Natural killer cell treated with Interleukin-12 subunit alpha and Interleukin-12 subunit beta and Interleukin-15 and Interleukin-18, amount 100 ng/mL, for 72 hours (primary cell): Measurements from ENCODE around the gene PTGES. TPM values are rescaled to one million over a fixed set of nuclear protein-coding genes. Genes with fewer than 3 reads are reported as not detected.

Experiments used
- ATAC-seq, 2 donors: fragments of 150-1000 bp; cut with Tn5 transposase in 1 of 2; sonication (Bioruptor Pico), chemical (Tn5 transposase) in 1 of 2; 2 replicates each; pipeline ENCODE4 v1.10.0; 2021
- DNase-seq: peaks from one replicate; pipeline ENCODE4 v3.0.0; 2022; ENCODE audit warnings: low spot score
- H3K27ac Mint-ChIP-seq, 2 donors: 1 replicate in 1 of 2; 2 replicates in 1 of 2; pipeline ENCODE4 v1.8.0; 2022; ENCODE audit warnings: mixed read lengths in 2 of 2, mild to moderate bottlenecking in 1 of 2, moderate library complexity in 1 of 2
- H3K27me3 Mint-ChIP-seq, 2 donors: 1 replicate in 1 of 2; 2 replicates in 1 of 2; pipeline ENCODE4 v1.8.0; 2022; ENCODE audit warnings: mixed read lengths in 2 of 2
- H3K36me3 Mint-ChIP-seq: one replicate; pipeline ENCODE4 v1.8.0; 2022; ENCODE audit warnings: mixed read lengths
- H3K4me1 Mint-ChIP-seq, 2 donors: 1 replicate in 1 of 2; 2 replicates in 1 of 2; pipeline ENCODE4 v1.8.0; 2022; ENCODE audit warnings: low read depth in 2 of 2, mixed read lengths in 2 of 2, mild to moderate bottlenecking in 1 of 2
- H3K4me3 Mint-ChIP-seq: one replicate; pipeline ENCODE4 v1.8.0; 2022; ENCODE audit warnings: mixed read lengths
- H3K9me3 Mint-ChIP-seq: 2 replicates; pipeline ENCODE4 v1.8.0; 2022; ENCODE audit warnings: mixed read lengths
- total RNA-seq, 2 donors: library from RNA; stranded (reverse); gene quantifications; one replicate each; pipeline ENCODE4 v1.2.3, GENCODE V29; 2022

PTGES gene
- total RNA-seq, 2 donors from 2014 or later: not detected

- H3K4me1 Mint-ChIP-seq: peaks cover 7 to 9% of the 10 kb centered on the region in 2 donors
- H3K36me3 Mint-ChIP-seq: no peaks in the 10 kb centered on the region
- H3K27me3 Mint-ChIP-seq: peaks cover 1 to 5% of the 10 kb centered on the region in 2 donors
- no peak for DNase-seq
- H3K27ac Mint-ChIP-seq: no peak overlapping the region
- no peaks in the 10 kb centered on the region for H3K9me3 Mint-ChIP-seq
- ATAC-seq: no peak
- no peak overlapping the region for H3K4me3 Mint-ChIP-seq
Observed at GRCh38 chr9:129748249-129748648, 4.6 kb downstream of the PTGES start.

DNA sequence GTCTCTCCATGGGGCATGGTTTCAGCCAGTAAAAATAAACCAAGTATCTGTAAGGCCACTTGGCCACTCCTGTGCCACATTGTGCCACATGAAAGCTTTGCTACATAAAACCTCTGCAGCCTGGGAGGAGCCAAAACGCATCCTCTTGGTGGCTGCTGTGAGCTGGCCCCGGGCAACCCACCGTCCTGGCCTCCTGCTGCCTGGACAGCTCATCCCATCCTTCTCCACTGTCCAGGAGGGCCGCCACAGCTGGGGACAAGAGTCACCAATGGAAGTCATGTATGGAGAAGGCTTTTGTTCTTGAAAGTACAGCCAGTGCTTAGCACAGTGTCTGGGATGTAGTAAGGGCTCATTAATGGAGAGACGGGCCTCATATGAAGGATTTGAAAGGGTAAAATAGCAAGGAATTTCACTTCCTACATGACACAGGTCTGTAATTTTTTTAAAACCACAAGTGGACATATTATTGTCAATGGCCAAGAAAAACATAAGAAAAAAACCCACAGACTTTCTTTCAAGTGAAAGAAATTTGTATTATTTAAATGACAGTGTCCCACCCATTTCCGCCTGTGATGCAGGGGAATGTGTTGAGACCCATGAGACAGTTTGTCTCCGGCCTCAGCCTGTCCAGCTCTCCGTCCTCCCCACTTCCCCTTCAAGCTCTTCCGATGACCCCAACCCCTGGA is 6.6 kb downstream of the PTGES start:
- Mint-ChIP-seq H3K4me1 (no peaks in the 10 kb centered on the region), H3K9me3 (no peaks in the 10 kb centered on the region)
- ATAC-seq: no peak

GRCh38 chr9:129745200-129745599 is 7.6 kb downstream of the PTGES start:
- H3K9me3 Mint-ChIP-seq: no peaks in the 10 kb centered on the region
- H3K36me3 Mint-ChIP-seq: no peaks in the 10 kb centered on the region
- H3K27me3 Mint-ChIP-seq: no peaks in the 10 kb centered on the region
- H3K4me1 Mint-ChIP-seq: no peaks in the 10 kb centered on the region
- H3K27ac Mint-ChIP-seq: no peak overlapping the region
- ATAC-seq (no peak), DNase-seq (no peak)
- no peak overlapping the region for H3K4me3 Mint-ChIP-seq

More for the DNA sequence above, 6.6 kb downstream of the PTGES start:
- Mint-ChIP-seq H3K36me3 (no peaks in the 10 kb centered on the region), H3K27me3 (no peaks in the 10 kb centered on the region), H3K4me3 (no peak overlapping the region), H3K27ac (no peak overlapping the region)
- no peak for DNase-seq

GRCh38 chr9:129740666-129741464 is 12.0 kb downstream of the PTGES start:
- ATAC-seq (no peak), DNase-seq (no peak)
- Mint-ChIP-seq H3K4me3 (no peak overlapping the region), H3K9me3 (no peaks in the 10 kb centered on the region), H3K36me3 (no peaks in the 10 kb centered on the region), H3K27ac (no peak overlapping the region), H3K4me1 (peaks cover 0 to 9% of the 10 kb centered on the region in 2 donors), H3K27me3 (no peaks in the 10 kb centered on the region)

- DNase-seq (no peak), ATAC-seq (no peak)
- no peak overlapping the region for H3K27ac Mint-ChIP-seq
- H3K4me1 Mint-ChIP-seq: peaks cover 0 to 9% of the 10 kb centered on the region in 2 donors
- H3K36me3 Mint-ChIP-seq: no peaks in the 10 kb centered on the region
- no peaks in the 10 kb centered on the region for H3K27me3 Mint-ChIP-seq
- H3K9me3 Mint-ChIP-seq: no peaks in the 10 kb centered on the region
- H3K4me3 Mint-ChIP-seq: no peak overlapping the region
Observed at GRCh38 chr9:129740174-129740573, 12.7 kb downstream of the PTGES start.

DNA sequence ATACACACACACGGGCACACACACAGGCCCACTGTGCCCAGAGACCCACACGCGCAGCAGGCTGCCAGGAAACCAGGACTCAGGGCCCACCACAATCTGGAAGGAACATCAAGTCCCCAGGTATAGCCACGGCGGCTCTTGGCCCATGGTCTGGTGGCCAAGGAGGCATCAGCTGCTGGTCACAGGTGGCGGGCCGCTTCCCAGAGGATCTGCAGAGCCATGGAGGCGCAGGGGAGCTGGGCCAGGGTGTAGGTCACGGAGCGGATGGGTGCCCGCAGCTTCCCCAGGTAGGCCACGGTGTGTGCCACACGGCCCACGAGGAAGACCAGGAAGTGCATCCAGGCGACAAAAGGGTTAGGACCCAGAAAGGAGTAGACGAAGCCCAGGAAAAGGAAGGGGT is 13.4 kb downstream of the PTGES start:
- Mint-ChIP-seq H3K4me1 (peaks cover 0 to 9% of the 10 kb centered on the region in 2 donors), H3K4me3 (peak overlapping the region; percentile 25), H3K9me3 (no peaks in the 10 kb centered on the region), H3K27ac (no peak overlapping the region), H3K36me3 (no peaks in the 10 kb centered on the region), H3K27me3 (no peaks in the 10 kb centered on the region)
- DNase-seq: no peak
- ATAC-seq: no peak

DNA sequence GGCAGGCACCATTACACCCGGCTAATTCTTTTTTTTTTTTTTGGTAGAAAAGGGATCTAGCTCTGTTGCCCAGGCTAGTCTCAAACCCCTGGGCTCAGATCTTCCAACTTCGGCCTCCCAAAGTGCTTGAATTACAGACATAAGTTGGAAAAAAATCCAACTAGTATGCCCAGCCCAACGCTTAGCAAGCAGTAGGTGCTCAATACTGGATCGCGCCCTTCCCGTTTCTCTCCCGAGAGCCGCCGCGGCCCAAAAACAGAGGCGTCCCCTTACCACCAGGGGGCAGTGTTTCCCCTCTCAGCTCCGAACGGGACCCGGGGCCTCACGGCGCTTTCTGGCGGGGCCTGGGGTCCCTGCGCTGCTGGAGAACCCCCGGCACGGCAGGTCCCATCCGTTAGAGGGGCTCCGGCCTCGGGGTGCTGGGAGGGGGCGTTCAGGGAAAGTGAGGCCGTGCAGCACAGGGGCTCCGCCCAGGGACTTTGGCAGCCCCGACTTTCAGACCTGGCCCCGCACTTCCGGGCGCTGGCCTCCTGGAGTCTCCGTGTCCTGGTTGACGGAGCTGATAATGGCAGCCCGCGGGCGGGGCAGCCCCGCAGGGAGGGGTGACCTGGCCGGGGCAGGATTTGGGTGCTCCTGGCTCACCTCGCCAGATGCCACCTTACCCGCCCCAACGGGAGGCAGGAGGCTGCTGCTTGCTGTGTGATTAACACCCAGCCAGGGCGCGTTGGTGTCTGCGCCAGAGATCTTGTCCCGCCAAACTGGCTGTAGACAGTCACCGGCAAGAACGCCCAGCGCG is 15.2 kb downstream of the PTGES start:
- DNase-seq (peak; percentile 88), ATAC-seq (peak; percentile 86 to 87)
- Mint-ChIP-seq H3K36me3 (no peaks in the 10 kb centered on the region), H3K4me1 (peaks cover 0 to 9% of the 10 kb centered on the region in 2 donors), H3K27me3 (no peaks in the 10 kb centered on the region), H3K4me3 (peak overlapping the region; percentile 56), H3K27ac (peak overlapping the region in 1 of 2 donors; percentile 80), H3K9me3 (no peaks in the 10 kb centered on the region)

GRCh38 chr9:129736334-129736733 is 16.5 kb downstream of the PTGES start:
- DNase-seq (no peak), ATAC-seq (no peak)
- Mint-ChIP-seq H3K4me1 (peaks cover 0 to 9% of the 10 kb centered on the region in 2 donors), H3K9me3 (no peaks in the 10 kb centered on the region), H3K27ac (no peak overlapping the region), H3K36me3 (no peaks in the 10 kb centered on the region), H3K4me3 (no peak overlapping the region), H3K27me3 (peaks cover 3 to 4% of the 10 kb centered on the region in 2 donors)

DNA sequence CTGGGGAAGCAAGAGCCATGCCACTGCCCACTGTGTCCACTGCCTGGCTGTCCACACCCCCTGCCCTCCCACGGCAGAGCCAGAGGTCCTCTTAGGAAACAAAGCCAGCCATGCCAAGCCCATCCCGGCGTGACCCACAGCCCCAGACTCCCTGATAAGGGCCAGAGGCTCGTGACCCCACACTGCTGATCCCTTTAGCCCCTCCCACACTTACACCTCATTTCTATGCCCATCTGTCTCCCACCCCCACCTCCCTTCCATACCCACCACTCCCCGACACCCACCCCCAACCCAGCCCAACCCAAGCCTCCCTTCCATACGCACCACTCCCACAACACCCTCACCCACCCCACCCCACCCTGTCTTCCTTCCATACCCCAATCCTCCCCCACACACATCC is 17.3 kb downstream of the PTGES start:
- Mint-ChIP-seq H3K36me3 (no peaks in the 10 kb centered on the region), H3K9me3 (no peaks in the 10 kb centered on the region), H3K4me1 (peaks cover 0 to 9% of the 10 kb centered on the region in 2 donors), H3K4me3 (no peak overlapping the region), H3K27ac (no peak overlapping the region), H3K27me3 (peaks cover 6 to 7% of the 10 kb centered on the region in 2 donors)
- DNase-seq (no peak), ATAC-seq (no peak)

GRCh38 chr9:129733632-129733953 is 19.2 kb downstream of the PTGES start:
- Mint-ChIP-seq H3K9me3 (no peaks in the 10 kb centered on the region), H3K36me3 (no peaks in the 10 kb centered on the region), H3K27ac (no peak overlapping the region), H3K27me3 (peaks cover 6 to 7% of the 10 kb centered on the region in 2 donors), H3K4me1 (peaks cover 0 to 7% of the 10 kb centered on the region in 2 donors), H3K4me3 (no peak overlapping the region)
- ATAC-seq (no peak), DNase-seq (no peak)

- peaks cover 6 to 7% of the 10 kb centered on the region in 2 donors for H3K27me3 Mint-ChIP-seq
- no peaks in the 10 kb centered on the region for H3K9me3 Mint-ChIP-seq
- peaks cover 0 to 4% of the 10 kb centered on the region in 2 donors for H3K4me1 Mint-ChIP-seq
- H3K27ac Mint-ChIP-seq: no peak overlapping the region
- no peak overlapping the region for H3K4me3 Mint-ChIP-seq
- H3K36me3 Mint-ChIP-seq: no peaks in the 10 kb centered on the region
- ATAC-seq (no peak), DNase-seq (no peak)
Observed at GRCh38 chr9:129732946-129733631, 19.8 kb downstream of the PTGES start.

DNA sequence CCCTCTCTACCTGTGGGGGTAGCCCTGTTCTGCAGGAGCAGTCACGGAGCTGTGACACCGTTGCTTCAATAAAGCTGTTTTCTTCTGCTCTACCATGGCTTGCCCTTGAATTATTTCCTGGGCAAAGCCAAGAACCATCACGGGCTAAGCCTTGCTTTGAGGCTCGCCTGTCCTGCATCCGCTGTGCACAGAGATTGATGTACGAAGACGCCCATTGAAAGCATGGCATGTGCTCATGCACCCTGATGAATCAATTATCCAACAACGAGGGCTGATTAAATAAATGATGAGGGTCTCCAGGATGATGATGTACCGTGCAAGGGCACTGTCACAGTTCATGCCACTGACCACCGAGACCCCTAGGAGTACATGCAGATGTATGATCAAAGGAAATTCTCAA is 20.7 kb downstream of the PTGES start:
- Mint-ChIP-seq H3K4me1 (no peaks in the 10 kb centered on the region), H3K27ac (no peak overlapping the region), H3K27me3 (peaks cover 6 to 7% of the 10 kb centered on the region in 2 donors), H3K36me3 (no peaks in the 10 kb centered on the region), H3K4me3 (no peak overlapping the region), H3K9me3 (no peaks in the 10 kb centered on the region)
- DNase-seq (no peak), ATAC-seq (no peak)

- Mint-ChIP-seq H3K9me3 (no peaks in the 10 kb centered on the region), H3K27me3 (peaks cover 7 to 8% of the 10 kb centered on the region in 2 donors), H3K36me3 (no peaks in the 10 kb centered on the region), H3K4me1 (no peaks in the 10 kb centered on the region), H3K4me3 (no peak overlapping the region), H3K27ac (no peak overlapping the region)
- ATAC-seq (no peak), DNase-seq (no peak)
Observed at GRCh38 chr9:129731477-129732085, 21.3 kb downstream of the PTGES start.
